Measurements from ENCODE around the gene ATF2. TPM values are rescaled to one million over a fixed set of nuclear protein-coding genes. Genes with fewer than 3 reads are reported as not detected.
"Not testable (repeated sequence)": the region's sequence is repeated elsewhere in the genome, so short reads cannot be mapped to it uniquely, and the experiment has no call there.

ATF2 gene
- total RNA-seq, 1 donor from 2014 or later = 63.3 TPM

DNA sequence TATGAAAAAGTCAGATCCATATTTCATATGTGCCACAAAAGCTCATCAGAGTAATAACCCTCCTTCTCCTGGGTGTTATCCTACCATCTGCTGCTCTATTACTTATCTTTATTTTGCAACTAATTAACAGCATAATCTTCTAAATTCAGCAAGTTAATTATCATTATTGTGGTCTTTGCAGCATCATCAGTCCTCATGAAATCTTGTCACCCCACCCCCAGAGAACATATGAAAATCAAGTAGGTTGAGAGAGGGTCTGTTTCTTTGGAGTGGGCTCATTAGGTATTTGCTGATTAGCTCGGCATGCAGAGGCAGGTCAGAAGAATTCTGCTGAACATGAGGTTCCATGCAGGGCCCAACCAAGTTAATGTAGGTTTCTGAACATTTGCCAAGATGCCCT lies 64.8 kb downstream of the ATF2 start:
- Mint-ChIP-seq H3K9me3 (ENCODE audit: unreplicated experiment) (no peaks in the 10 kb centered on the region), H3K4me1 (ENCODE audit: unreplicated experiment) (no peaks in the 10 kb centered on the region), H3K36me3 (ENCODE audit: low read depth, unreplicated experiment) (peaks cover 50% of the 10 kb centered on the region), H3K27ac (ENCODE audit: unreplicated experiment) (no peak overlapping the region), H3K27me3 (ENCODE audit: unreplicated experiment) (peaks cover 2% of the 10 kb centered on the region), H3K4me3 (ENCODE audit: unreplicated experiment) (no peak overlapping the region)
- no peak for DNase-seq (ENCODE audit: low spot score)
- TF ChIP-seq, protein P1, sequence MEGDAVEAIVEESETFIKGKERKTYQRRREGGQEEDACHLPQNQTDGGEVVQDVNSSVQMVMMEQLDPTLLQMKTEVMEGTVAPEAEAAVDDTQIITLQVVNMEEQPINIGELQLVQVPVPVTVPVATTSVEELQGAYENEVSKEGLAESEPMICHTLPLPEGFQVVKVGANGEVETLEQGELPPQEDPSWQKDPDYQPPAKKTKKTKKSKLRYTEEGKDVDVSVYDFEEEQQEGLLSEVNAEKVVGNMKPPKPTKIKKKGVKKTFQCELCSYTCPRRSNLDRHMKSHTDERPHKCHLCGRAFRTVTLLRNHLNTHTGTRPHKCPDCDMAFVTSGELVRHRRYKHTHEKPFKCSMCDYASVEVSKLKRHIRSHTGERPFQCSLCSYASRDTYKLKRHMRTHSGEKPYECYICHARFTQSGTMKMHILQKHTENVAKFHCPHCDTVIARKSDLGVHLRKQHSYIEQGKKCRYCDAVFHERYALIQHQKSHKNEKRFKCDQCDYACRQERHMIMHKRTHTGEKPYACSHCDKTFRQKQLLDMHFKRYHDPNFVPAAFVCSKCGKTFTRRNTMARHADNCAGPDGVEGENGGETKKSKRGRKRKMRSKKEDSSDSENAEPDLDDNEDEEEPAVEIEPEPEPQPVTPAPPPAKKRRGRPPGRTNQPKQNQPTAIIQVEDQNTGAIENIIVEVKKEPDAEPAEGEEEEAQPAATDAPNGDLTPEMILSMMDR (IDR thresholded peaks at IDR 0.05; ENCODE audit: unreplicated experiment) = no peak

DNA sequence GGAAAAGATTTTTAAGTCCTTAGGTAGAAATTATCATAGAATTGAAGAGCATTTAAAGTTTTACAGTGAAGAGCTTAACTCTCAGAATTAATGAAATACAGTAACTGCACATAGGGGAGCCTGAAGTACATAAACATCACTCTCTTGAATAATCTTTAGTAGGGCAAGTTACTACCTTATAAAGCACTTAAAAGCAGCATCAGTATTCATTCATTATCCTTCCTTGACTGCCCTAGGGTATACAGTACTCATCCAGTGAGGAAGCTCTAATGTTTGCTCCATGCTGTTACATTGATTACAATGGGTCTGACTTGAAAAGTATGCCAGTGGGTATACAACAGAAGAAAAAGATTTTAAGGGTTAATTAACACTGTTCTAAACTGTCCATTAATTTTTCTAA lies 66.5 kb downstream of the ATF2 start:
- Mint-ChIP-seq H3K27ac (ENCODE audit: unreplicated experiment) (no peak overlapping the region), H3K4me3 (ENCODE audit: unreplicated experiment) (no peak overlapping the region), H3K9me3 (ENCODE audit: unreplicated experiment) (no peaks in the 10 kb centered on the region), H3K36me3 (ENCODE audit: low read depth, unreplicated experiment) (peaks cover 42% of the 10 kb centered on the region), H3K27me3 (ENCODE audit: unreplicated experiment) (peaks cover 2% of the 10 kb centered on the region), H3K4me1 (ENCODE audit: unreplicated experiment) (no peaks in the 10 kb centered on the region)
- no peak for DNase-seq (ENCODE audit: low spot score)
- TF ChIP-seq, protein P1 (IDR thresholded peaks at IDR 0.05; ENCODE audit: unreplicated experiment) = no peak

DNA sequence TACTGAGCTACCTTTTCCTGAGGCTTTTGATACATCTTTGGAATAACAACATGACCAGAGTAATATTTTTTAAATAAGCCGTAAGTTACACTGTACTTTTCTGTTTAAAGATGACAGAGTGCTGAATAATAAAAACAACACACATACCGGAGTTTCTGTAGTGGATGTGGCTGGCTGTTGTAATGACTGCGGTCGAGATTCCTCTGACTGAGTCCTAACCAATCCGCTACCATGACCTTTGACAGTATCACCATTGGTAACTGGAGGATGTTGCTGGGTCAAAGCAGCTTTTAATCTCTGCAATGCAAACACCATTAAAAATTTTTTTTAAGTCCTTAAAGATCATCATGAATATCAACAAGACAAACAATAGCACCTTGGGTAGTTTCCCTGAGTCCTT lies 70.7 kb downstream of the ATF2 start:
- Mint-ChIP-seq H3K4me1 (ENCODE audit: unreplicated experiment) (no peaks in the 10 kb centered on the region), H3K4me3 (ENCODE audit: unreplicated experiment) (no peak overlapping the region), H3K9me3 (ENCODE audit: unreplicated experiment) (no peaks in the 10 kb centered on the region), H3K36me3 (ENCODE audit: low read depth, unreplicated experiment) (peaks cover 22% of the 10 kb centered on the region), H3K27me3 (ENCODE audit: unreplicated experiment) (peaks cover 5% of the 10 kb centered on the region), H3K27ac (ENCODE audit: unreplicated experiment) (no peak overlapping the region)
- TF ChIP-seq, protein P1 (IDR thresholded peaks at IDR 0.05; ENCODE audit: unreplicated experiment) = no peak
- no peak for DNase-seq (ENCODE audit: low spot score)

DNA sequence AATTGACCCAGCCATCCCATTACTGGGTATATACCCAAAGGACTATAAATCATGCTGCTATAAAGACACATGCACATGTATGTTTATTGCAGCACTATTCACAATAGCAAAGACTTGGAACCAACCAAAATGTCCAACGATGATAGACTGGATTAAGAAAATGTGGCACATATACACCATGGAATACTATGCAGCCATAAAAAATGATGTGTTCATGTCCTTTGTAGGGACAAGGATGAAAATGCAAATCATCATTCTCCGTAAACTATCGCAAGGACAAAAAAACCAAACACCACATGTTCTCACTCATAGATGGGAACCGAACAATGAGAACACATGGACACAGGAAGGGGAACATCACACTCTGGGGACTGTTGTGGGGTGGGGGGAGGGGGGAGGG lies 83.9 kb downstream of the ATF2 start:
- peaks cover 23% of the 10 kb centered on the region for H3K36me3 Mint-ChIP-seq (ENCODE audit: low read depth, unreplicated experiment)
- not testable (repeated sequence) for H3K27ac Mint-ChIP-seq (ENCODE audit: unreplicated experiment); H3K27me3 Mint-ChIP-seq (ENCODE audit: unreplicated experiment); H3K4me1 Mint-ChIP-seq (ENCODE audit: unreplicated experiment); H3K4me3 Mint-ChIP-seq (ENCODE audit: unreplicated experiment); H3K9me3 Mint-ChIP-seq (ENCODE audit: unreplicated experiment); DNase-seq (ENCODE audit: low spot score)

DNA sequence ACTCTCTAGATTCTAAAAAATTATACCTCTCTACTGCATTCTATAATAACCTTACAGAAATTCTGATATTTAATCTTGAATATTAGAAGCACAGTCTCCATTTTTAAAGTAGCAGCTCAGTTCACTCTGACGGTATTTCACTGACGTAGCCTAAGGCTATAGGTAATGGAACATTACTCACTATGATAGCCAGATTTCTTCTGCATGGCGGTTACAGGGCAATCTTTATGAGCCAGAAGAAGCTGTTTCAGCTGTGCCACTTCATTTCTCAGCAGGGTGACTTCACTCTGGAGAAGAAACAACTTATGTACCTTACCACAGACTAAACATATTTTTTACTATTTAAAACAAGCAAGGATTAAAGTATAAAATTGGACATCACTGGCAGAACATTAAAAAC lies 87.5 kb downstream of the ATF2 start:
- H3K9me3 Mint-ChIP-seq (ENCODE audit: unreplicated experiment) = no peaks in the 10 kb centered on the region
- H3K4me3 Mint-ChIP-seq (ENCODE audit: unreplicated experiment) = no peak overlapping the region
- peaks cover 30% of the 10 kb centered on the region for H3K36me3 Mint-ChIP-seq (ENCODE audit: low read depth, unreplicated experiment)
- no peak for DNase-seq (ENCODE audit: low spot score)
- H3K4me1 Mint-ChIP-seq (ENCODE audit: unreplicated experiment) = no peaks in the 10 kb centered on the region
- TF ChIP-seq, protein P1 (IDR thresholded peaks at IDR 0.05; ENCODE audit: unreplicated experiment) = no peak
- H3K27me3 Mint-ChIP-seq (ENCODE audit: unreplicated experiment) = no peaks in the 10 kb centered on the region
- H3K27ac Mint-ChIP-seq (ENCODE audit: unreplicated experiment) = no peak overlapping the region

DNA sequence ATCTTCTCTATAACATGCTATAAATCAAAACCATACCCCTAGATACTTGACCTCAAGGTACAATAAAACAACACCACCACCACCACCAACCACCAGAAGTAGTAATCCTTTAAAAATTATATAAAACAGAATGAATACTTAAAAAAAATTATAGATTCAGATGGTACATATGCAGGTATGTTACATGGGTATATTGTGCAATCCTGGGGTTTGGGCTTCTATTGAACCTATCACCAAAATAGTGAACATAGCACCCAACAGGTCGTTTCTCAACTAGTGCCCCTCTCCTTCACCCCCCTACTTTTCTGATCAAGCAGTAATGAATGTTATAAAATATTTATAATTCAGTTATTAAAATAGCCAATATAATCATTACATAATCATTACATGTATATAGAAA lies 91.7 kb downstream of the ATF2 start:
- TF ChIP-seq, protein P1 (IDR thresholded peaks at IDR 0.05; ENCODE audit: unreplicated experiment) = no peak
- Mint-ChIP-seq H3K9me3 (ENCODE audit: unreplicated experiment) (no peaks in the 10 kb centered on the region), H3K27me3 (ENCODE audit: unreplicated experiment) (no peaks in the 10 kb centered on the region), H3K4me3 (ENCODE audit: unreplicated experiment) (no peak overlapping the region), H3K4me1 (ENCODE audit: unreplicated experiment) (no peaks in the 10 kb centered on the region), H3K27ac (ENCODE audit: unreplicated experiment) (no peak overlapping the region), H3K36me3 (ENCODE audit: low read depth, unreplicated experiment) (peaks cover 18% of the 10 kb centered on the region)
- DNase-seq (ENCODE audit: low spot score) = no peak
